ENCODE measurements around the gene ZNF511.

Gene ZNF511

DNA sequence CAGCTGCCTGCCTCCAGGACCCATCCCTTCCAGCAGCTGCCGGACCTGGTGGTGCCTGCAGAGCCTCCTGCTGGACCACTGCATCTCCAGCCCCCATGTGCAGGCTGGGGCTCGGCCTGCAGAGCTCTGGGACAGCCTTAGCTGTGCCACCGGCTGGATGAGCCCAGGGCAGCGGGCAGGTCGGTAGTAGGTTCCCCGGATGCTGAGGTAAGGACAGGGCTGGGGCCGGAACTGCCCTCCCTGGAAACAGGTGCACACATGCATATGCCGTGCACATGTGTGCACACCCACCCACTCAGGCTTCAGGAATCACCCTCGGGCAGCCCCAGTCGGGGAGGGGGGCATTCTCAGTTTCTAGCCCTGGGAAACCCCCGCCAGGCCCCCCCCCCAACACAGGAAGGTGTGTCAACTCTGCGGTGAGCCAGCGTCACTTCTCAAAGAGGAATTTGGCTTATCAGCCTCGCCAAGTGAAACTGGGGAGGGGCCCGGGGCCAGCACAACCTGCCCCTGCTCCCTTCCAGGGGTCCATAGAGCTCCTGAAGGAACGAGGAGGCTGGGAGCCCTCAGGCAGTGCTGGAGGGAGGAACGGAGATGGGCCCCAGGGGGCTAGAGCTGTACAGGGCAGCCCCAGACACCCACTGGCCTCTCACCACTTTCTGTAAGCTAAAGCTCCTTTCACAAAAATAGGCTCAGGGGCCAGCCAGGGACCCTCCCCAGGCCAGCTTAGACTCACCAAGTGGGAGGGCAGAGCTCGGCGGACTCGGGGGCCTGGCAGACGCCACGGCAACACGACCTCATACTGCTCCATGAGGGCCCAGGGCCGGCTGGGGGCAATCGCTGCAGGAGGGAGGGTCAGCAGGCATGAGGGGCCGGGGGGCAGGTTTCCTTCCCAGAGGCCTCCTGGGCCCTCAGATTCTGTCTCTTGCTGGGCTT, 33.7 kb upstream of the ZNF511 start:
- no peak for DNase-seq

DNA sequence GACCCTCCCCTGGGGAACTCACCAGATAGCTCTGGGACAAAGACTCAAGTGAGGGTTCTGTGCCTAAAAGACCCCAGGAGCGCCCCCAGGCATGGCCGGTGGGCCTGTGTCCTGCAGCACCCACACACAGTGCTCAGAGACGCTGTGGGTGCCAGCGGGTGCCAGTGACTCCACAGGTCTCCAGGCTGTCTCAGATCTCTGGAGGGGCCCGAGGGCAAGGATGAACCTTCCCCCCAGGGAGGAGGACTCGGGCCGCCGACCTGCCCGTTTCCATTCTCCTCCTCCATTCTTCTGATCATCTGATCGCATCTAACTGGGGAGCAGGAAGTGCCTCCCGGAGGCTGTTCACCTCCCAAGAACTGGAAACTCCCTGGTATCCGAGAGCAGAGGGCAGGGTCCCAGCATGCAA, 33.0 kb upstream of the ZNF511 start:
- DNase-seq: no peak

DNA sequence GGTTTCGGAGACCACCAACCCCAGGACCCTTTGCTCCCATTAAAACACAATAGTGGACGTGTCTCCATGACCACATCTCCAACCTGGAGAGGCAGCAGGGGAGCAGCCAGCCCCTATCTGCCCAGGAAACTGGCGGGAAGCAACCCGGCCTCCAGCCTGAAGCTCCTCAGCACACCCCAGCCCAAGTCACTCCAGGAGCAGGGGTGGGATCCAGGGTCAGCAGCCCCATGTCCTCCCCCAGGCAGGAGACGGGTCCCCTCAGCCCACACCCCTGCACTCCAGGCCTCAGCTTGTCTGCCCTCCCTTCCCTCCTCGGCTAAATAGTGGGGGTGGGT, 32.6 kb upstream of the ZNF511 start:
- DNase-seq: no peak

- no peak for DNase-seq
Observed at GRCh38 chr10:133276435-133277201, 32.1 kb upstream of the ZNF511 start, which contains the start of gene ADAM8. Gene ADAM8 (minus strand): TSS chr10:133276868. CDS start chr10:133276817, 51 bp downstream.

DNA sequence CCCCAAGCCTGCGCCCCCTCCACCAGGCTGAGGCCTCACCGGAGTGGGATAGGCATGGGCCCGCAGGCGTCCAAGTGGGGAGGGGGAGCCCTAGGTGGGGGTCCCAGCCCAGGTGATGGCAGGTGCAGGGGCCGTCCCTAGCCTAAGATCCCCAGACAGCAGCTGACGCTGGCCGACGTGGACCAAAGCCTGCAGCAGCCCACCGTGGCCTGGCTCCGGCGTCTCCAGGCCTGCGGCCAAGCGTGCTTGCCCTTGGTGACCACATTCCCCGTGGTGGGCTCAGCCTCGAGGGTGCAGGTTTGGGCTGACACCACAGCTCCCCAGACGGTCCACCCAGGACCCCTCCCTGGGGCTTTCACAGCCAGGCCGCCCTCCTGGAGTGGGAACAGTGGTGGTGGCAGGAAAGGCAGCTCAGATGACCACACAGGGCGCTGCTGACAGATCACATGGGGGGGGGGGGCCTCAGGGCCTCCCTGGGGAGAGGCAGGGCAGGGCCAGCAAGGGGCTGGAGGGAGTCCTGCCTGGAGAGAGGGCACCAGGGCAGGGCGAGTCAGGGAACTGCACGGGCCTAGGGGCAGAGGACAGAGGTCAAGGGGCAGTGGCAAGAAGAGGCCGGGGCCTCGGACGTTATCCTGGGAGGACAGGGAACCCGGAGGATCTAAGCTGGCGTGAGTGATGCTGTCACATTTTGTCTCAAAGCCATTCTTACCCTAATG, 31.3 kb upstream of the ZNF511 start:
- no peak for DNase-seq

DNA sequence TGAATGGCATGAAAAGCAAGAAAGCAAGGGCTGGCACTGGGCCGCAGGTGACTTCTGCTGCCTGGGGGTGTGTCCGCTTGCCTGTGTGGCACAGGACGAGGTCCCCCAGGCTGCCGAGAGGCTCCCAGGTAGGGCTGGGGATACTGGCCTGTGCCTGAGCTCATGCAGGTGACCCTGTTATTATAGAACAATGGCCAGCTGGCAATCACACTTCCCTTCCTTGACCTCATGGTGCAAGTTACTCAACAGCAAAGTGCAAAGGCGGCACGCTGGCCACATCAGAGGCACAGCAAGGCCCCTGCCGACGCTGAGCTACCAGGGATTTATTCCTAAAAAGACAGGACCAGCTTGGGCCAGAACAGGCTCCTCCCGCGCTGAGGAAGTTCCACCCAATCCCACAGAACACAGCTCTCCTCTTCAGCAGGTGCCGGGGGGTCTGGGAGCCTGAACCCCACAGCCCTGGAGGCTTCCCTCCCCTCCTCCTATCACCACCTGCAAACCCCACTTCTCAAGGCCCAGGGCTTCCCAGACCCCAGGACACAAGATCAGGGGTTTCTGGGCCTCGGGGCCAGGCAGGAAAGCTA, 30.6 kb upstream of the ZNF511 start:
- DNase-seq: no peak

GRCh38 chr10:133278577-133279265, 30.0 kb upstream of the ZNF511 start:
- DNase-seq: no peak

DNA sequence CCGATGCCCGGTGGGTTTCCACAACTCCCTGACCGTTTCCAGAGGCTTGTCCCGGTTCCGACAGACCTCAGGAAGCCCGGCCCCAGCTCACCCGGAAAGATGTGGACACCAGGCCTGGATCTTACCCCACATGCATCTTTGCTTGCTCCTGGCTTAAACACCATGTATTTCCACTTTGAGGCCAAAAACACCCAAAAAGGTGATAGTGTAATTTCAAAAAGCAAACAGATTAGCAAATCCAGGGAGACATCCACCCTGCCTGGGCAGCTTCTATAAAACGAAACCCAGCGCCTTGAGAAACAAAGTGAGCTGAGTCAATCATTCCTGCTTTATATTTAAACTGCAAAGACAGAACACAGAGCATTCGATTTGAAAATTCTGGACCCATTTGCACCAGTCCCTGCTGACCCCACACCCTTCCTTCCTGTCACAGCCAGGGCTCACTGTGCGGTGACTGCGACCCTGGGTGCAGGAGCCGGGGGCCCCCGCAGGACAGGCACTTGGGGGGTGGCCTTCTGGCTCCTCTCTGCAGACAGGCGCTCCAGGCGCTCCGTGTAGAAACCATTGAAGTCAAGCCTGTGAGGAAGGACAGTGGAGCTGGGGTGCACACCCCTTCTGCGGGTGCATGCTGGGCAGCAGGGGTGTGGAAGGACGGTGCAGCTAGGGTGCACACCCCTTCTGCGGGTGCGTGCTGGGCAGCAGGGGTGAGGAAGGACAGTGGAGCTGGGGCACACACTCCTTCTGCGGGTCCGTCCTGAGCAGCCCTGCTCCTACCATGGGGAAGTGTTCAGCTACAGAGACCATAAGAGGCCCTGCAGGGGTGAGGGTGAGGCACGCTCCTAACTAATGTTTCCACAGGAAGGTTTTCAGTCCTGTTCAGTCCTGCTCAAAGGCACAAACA, 29.1 kb upstream of the ZNF511 start:
- DNase-seq: no peak

DNA sequence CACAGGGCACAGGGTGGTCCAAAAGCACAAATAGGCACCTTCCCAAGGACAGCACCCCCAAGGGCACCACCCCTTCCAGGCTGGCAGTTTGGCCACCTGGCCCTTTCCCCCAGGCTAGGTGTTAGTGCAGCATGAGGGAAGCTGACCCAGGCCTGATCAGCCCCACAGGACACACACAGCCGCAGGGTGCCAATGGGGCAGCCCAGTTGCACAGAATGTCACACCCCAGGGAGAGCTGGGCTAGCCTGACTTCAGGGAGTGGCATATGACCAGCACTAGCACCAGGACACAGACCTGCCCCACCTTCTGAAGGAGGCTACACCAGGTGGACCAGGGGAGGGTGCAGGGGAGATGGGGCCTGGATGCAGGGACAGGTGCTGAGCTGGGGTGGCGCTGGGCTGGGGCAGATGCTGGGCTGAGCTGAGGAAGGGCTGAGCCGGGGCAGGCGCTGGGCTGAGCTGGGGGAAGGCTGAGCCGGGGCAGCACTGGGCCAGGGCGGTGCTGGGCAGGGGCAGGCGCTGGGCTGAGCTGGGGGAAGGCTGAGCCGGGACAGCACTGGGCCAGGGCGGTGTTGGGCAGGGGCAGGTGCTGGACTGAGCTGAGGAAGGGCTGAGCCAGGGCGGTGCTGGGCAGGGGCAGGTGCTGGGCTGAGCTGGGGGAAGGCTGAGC, 28.2 kb upstream of the ZNF511 start:
- DNase-seq: no peak

- no peak for DNase-seq
Observed at GRCh38 chr10:133281084-133281483, 27.6 kb upstream of the ZNF511 start.

- DNase-seq: no peak
Observed at GRCh38 chr10:133281628-133282372, 26.9 kb upstream of the ZNF511 start.

DNA sequence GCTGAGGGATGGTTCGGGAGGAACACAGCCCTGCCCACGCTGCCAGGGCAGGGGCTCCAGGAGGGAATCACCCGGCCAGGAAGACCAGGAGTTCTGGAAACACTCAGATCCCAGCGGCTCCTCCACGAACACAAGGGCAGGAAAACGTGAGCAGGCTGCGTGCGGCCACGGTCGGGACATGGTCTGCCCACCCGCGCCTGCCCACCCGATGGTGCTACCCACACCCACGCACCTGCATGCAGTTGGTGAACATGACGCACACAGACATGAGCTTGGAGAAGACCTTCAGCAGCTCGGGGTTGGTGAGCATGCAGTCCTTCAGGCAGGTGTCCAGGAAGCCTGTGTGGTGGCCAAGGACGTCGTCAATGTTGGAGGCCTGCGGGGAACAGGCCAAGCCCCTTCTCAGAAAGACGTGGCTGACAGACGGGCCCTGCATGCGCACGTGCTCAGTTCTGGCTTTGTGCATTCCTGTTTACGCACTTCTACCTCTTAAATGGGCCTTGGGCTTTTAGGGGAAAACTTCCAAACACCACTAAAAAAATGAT, 25.8 kb upstream of the ZNF511 start:
- no peak for DNase-seq

DNA sequence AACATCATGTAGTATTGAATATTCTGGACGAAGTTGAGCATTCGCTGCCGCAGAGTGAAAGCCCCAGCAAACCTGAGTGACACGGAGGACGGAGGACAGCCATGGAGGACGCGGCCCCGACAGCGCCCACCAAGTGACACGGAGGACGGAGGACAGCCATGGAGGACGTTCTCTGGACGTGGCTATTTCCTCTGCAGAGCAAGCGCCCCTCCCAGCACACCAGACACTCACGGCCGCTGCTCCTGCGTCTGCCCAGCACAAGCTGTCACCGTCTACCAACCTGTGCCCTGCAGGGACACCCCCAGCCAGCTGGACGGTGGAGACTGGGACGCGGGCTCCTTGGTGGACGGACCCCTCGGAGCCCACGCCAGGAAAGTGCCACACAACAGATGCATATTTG, 24.8 kb upstream of the ZNF511 start:
- DNase-seq: no peak

- DNase-seq: no peak
Observed at GRCh38 chr10:133285217-133285616, 23.5 kb upstream of the ZNF511 start.

GRCh38 chr10:133286366-133286765, 22.3 kb upstream of the ZNF511 start:
- DNase-seq: no peak

DNA sequence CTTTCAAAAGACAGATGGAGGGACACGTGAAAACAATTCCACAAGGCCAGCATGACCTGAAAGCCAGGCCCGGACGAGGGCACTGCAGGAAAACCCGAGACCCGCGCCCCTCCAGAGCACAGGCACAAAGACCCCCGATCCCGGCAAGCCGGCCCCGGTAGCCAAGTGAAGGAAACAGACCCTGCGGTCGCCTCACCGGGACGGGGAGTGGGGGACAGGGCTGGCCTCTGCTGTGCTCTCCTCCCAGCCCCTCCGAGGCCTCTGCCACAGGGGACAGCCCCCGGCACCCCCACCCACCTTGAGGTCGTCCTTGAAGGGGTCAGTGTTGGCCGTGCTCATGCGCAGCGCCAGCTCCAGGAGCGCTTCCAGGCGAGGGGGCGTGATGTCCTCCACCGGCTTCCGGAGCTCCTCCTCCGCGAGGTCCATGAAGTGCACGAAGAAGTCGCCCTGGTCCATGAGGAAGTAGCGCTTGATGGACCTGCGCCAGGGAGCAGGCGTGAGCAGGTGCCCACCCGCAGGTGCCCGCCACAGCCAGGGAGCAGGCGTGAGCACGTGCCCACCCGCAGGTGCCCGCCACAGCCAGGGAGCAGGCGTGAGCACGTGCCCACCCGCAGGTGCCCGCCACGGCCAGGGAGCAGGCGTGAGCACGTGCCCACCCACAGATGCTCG, 20.7 kb upstream of the ZNF511 start:
- DNase-seq: no peak

DNA sequence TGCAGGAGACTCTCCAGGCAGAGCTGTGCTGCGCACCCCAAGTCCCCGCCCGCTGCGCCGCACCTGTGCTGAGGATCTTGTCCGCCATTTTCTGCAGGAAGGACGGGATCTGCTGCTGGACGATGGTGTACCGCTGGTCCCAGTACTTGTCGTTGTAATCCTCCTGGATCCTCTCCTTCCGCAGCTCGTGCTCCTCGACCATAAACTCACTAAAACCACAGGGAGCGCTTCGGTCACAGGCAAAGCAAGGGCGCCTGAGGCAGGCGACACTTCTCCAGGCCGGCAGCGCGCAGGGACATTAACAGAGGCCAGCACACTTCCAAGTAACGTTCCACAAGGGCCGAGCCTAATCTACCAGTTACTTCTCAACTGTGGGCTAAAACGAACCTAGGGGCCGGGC, 19.0 kb upstream of the ZNF511 start:
- DNase-seq: no peak

DNA sequence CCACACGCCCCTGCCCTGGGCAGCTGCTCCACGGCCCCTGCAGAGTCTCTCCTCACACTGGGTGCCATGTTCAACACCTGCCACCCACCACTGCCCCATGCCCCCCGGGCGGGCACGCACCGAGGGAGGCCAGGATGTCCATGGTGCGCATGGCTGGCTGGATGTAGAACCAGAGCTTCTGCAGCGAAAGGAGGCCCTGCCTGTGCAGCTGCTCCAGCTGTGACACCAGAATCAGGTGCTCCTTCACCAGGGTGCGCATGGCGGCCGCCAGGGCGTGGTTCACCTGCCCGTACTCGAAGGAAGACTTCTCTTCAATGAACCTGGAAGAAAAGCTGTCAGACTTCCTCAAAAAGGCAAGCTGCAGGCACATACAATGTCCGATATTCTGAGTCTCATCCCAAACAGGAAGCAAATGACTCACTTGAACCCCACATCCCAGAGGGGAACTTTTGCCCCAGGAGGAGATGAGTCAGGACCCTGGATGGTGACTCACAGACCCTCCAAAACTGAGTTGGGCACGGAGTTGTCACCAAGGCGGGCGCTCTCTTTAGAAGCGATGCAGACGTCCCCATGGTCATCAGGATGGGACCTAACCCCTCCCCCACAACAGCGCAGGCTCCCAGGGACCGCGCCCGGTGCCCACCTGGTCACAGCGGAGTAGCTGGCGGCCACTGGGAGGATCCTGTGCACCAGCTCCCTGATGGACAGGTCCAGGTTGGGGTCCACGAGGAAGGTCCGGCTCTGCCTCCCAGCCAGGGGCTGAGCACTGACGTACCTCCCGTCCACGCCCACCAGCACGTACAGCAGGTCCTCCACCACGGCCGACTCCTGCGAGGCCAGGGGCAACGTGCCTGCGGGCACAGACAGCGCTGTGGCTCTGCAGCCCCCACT, 15.6 kb upstream of the ZNF511 start:
- DNase-seq: no peak

All from NCI-H1436 treated with DMSO at 0.1 percent for 48 hours (cell line).